Activated CD8-positive, alpha-beta T cell treated with anti-CD3 and anti-CD28 coated beads for 36 hours (primary cell): ENCODE data around the gene RSPH9. TPM values are rescaled to one million over a fixed set of nuclear protein-coding genes. Genes with fewer than 3 reads are reported as not detected.

Experiments used
- ATAC-seq: fragments of 200-7000 bp; cut with Tn5 transposase; one replicate; pipeline ENCODE4 v1.10.0; 2021; ENCODE audit warnings: mild to moderate bottlenecking, moderate library complexity
- CTCF ChIA-PET: fragments of 350-600 bp; sonication (Branson Sonifier 250); formaldehyde crosslinking; loops from one replicate; lab custom pipeline; 2021; ENCODE audit warnings: antibody characterized with exemption; lab: Charles Lee
- POLR2A ChIA-PET: fragments of 350-600 bp; sonication (Branson Sonifier 250); formaldehyde crosslinking; loops from one replicate; lab custom pipeline; 2021; ENCODE audit warnings: antibody characterized with exemption; lab: Charles Lee
- DNase-seq: peaks from one replicate; pipeline ENCODE4 v3.0.0-alpha.2; 2020
- H3K27ac Mint-ChIP-seq: one replicate; pipeline ENCODE4 v1.8.0; 2021; ENCODE audit warnings: mild to moderate bottlenecking, mixed read lengths
- H3K27me3 Mint-ChIP-seq: one replicate; pipeline ENCODE4 v1.8.0; 2021; ENCODE audit warnings: mixed read lengths
- H3K36me3 Mint-ChIP-seq: one replicate; pipeline ENCODE4 v1.8.0; 2021; ENCODE audit warnings: low read depth, mixed read lengths
- H3K4me1 Mint-ChIP-seq: one replicate; pipeline ENCODE4 v1.8.0; 2021; ENCODE audit warnings: low read depth, mixed read lengths
- H3K4me3 Mint-ChIP-seq: one replicate; pipeline ENCODE4 v1.8.0; 2021; ENCODE audit warnings: mild to moderate bottlenecking, moderate library complexity, mixed read lengths
- H3K9me3 Mint-ChIP-seq: one replicate; pipeline ENCODE4 v1.8.0; 2021; ENCODE audit warnings: mixed read lengths
- intact Hi-C: fragments of 100-400 bp; cut with micrococcal nuclease; formaldehyde crosslinking; loops from one replicate; pipeline ENCODE4 v1.10.0; 2022
- total RNA-seq, 2 experiments: library from RNA; stranded (reverse); gene quantifications; one replicate each; pipeline ENCODE4 v1.2.3, GENCODE V29; 2021
- TF ChIP-seq, protein P1 (sequence below): fragments of 200-600 bp; IDR thresholded peaks from one replicate; pipeline ENCODE4 v1.8.0; 2022; ENCODE audit warnings: antibody characterized with exemption, mild to moderate bottlenecking

RSPH9 gene
- total RNA-seq, 2 experiments from 2014 or later = 0.11 TPM; not detected in 1

DNA sequence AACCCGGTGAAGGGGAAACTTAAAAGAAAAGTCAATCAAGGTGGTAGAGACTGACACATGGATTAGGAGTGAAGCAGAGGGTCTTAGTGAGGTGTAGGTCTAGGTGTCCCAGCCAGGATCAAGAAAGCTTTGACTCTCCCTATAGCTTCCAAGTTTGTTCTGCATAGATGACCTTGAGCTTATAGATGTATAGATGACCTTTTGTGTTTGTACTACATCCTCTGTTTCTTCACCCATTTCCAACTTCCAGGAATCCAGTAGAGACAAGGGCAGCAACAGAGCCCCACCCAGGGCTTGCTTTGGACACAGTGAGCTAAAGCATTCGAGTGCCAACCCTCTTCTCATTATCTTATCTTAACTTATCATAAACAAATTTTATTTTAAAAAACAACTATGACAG is 44.6 kb downstream of the RSPH9 start:
- intact Hi-C loops = no loop called here
- peaks cover 29% of the 10 kb centered on the region for H3K4me1 Mint-ChIP-seq
- no peak for ATAC-seq
- ChIA-PET CTCF (interaction anchor here (1.0 to 5.9 kb wide), 3 partner anchors 21 to 390 kb away, joined by 3 to 68 read pairs (median 8); no protein-coding TSS in a partner anchor), POLR2A (interaction anchor here (1.1 to 1.6 kb wide), 3 partner anchors 18 to 36 kb away, joined by 3 to 4 read pairs (median 3); no protein-coding TSS in a partner anchor)
- H3K36me3 Mint-ChIP-seq = peaks cover 8% of the 10 kb centered on the region
- DNase-seq = no peak
- no peaks in the 10 kb centered on the region for H3K9me3 Mint-ChIP-seq
- no peak overlapping the region for H3K27ac Mint-ChIP-seq
- TF ChIP-seq, protein P1, sequence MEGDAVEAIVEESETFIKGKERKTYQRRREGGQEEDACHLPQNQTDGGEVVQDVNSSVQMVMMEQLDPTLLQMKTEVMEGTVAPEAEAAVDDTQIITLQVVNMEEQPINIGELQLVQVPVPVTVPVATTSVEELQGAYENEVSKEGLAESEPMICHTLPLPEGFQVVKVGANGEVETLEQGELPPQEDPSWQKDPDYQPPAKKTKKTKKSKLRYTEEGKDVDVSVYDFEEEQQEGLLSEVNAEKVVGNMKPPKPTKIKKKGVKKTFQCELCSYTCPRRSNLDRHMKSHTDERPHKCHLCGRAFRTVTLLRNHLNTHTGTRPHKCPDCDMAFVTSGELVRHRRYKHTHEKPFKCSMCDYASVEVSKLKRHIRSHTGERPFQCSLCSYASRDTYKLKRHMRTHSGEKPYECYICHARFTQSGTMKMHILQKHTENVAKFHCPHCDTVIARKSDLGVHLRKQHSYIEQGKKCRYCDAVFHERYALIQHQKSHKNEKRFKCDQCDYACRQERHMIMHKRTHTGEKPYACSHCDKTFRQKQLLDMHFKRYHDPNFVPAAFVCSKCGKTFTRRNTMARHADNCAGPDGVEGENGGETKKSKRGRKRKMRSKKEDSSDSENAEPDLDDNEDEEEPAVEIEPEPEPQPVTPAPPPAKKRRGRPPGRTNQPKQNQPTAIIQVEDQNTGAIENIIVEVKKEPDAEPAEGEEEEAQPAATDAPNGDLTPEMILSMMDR = no peak
- H3K27me3 Mint-ChIP-seq = peaks cover under 1% of the 10 kb centered on the region
- H3K4me3 Mint-ChIP-seq = no peak overlapping the region

DNA sequence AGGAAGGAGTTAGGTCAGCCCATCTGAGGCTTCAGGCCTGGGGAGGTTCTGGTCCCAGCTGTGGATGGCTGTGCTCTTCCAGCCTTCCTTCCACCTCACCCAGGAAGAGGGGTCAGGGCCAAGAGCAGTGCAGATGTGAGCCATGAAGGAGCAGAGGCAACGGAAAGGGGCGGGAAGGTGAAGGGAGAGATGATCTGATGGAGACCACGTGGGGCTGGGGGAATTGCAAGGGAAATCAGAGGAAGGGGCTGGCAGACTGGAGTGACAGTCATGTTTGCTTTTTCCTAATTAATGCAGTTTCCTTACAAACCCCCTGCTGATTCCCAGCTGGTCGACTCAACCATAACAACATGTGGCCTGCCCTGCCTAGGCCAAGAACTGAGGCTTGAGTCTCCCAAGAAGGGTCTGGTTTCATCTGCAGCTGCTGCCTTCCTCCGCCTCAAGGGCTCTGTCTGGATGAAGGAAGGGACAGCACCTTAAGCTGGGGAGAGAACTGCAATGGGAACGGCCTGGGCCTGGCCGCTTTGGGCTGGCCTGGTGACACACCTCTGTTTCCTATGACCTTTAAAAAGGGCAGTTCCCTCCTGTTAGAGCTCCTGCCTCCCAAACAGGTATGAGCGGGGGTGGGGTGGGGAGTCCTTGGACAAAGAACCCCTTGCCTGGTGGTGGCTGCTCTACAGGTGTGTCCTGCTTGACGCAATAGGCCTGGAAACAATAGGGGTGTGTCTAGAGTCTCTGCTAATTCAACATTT is 50.6 kb downstream of the RSPH9 start:
- ChIA-PET CTCF (interaction anchor here (1.0 to 2.1 kb wide), 5 partner anchors 9 to 79 kb away, joined by 3 to 7 read pairs (median 3); no protein-coding TSS in a partner anchor), POLR2A (no interaction called here)
- H3K27ac Mint-ChIP-seq = no peak overlapping the region
- no peaks in the 10 kb centered on the region for H3K36me3 Mint-ChIP-seq
- TF ChIP-seq, protein P1 = no peak
- peaks cover 11% of the 10 kb centered on the region for H3K27me3 Mint-ChIP-seq
- DNase-seq (no peak), ATAC-seq (no peak)
- intact Hi-C loops = no loop called here
- no peaks in the 10 kb centered on the region for H3K4me1 Mint-ChIP-seq
- H3K9me3 Mint-ChIP-seq = no peaks in the 10 kb centered on the region
- H3K4me3 Mint-ChIP-seq = no peak overlapping the region

DNA sequence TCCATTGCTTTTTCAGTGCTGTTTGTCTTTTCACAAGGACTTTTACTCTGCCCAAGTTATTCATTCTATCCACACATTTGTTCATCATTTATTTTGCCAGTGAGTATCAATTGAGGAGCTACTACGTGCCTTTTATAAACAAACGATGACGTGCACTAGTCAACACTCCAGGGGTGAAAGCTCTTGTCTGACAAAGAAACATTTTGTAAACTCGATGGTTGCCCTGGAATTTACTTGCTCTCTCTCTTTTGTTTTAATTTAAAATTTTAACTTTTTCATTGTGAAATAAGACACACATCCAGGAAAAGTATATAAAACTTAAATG is 51.1 kb downstream of the RSPH9 start:
- intact Hi-C loops = no loop called here

DNA sequence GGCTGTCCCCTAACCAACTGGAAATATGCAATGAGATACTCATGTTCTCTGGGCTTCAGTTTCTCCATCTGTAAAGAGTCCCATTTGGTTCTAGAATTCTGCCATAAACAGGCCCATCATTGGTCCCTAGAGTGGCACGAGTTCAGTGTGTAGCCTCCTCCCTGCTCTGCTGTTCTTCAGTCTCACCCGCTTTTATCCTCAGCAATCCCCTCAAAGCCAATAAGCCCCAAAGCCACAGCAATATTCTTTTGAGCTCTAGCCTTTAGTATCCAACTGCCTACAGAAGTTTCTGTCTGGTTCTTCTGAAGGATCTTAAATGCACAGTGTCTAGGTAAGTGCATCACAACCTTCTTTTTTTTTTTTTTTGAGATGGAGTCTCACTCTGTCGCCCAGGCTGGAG is 52.6 kb downstream of the RSPH9 start:
- Mint-ChIP-seq H3K4me3 (no peak overlapping the region), H3K4me1 (no peaks in the 10 kb centered on the region), H3K36me3 (no peaks in the 10 kb centered on the region), H3K9me3 (no peaks in the 10 kb centered on the region), H3K27ac (no peak overlapping the region), H3K27me3 (peaks cover 18% of the 10 kb centered on the region)
- intact Hi-C loops = no loop called here
- CTCF ChIA-PET = interaction anchor here (1.2 kb wide), 1 partner anchor 376 kb away, joined by 3 read pairs; no protein-coding TSS in a partner anchor
- no peak for ATAC-seq
- TF ChIP-seq, protein P1 = no peak
- POLR2A ChIA-PET = no interaction called here
- DNase-seq = no peak

More for the DNA sequence above, 51.1 kb downstream of the RSPH9 start:
- Mint-ChIP-seq H3K4me3 (no peak overlapping the region), H3K27ac (no peak overlapping the region), H3K27me3 (peaks cover 11% of the 10 kb centered on the region), H3K4me1 (no peaks in the 10 kb centered on the region), H3K36me3 (no peaks in the 10 kb centered on the region), H3K9me3 (no peaks in the 10 kb centered on the region)
- DNase-seq = no peak
- ChIA-PET POLR2A (no interaction called here), CTCF (interaction anchor here (1.0 to 2.1 kb wide), 3 partner anchors 9 to 29 kb away, joined by 3 to 7 read pairs (median 4); no protein-coding TSS in a partner anchor)
- TF ChIP-seq, protein P1 = no peak
- no peak for ATAC-seq

DNA sequence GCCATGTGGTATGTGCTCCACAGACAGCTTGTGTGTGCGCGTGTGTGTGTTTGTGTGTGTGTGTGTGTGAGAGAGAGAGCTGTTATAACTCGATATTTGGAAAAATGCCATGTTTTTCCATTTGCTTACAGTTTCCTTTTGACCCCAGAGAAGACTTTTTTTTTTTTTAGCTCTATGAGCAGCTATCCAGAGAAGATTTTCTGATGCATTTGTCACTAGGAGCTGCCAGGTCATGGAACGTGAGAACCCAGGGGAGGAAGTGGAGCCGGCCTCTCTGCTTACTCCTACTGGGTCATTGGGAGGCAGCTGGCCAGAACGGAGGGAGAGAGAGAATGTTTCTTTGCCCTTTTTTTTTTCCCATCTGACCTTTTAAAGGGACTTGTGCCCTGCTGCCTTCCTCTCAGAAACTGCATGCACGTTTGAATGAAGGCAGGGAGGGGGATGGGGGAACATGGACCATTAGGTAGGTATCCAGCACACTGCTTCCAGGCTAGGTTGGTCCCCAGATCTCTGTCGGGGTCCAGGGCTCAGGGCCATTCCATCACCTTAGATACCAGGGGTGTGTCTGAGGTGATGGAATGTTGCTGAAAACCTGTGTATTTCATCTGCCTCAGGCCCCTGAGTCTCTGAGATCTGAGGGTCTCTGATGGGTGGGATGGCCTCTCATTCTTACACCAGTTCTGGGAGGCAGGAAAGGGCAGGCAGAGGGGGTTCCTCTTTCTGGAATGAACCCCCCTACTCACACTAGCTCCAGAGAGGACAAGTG is 53.9 kb downstream of the RSPH9 start:
- Mint-ChIP-seq H3K36me3 (no peaks in the 10 kb centered on the region), H3K4me3 (no peak overlapping the region), H3K27ac (no peak overlapping the region), H3K9me3 (no peaks in the 10 kb centered on the region), H3K4me1 (no peaks in the 10 kb centered on the region), H3K27me3 (peaks cover 27% of the 10 kb centered on the region)
- no peak for DNase-seq
- ChIA-PET CTCF (no interaction called here), POLR2A (no interaction called here)
- TF ChIP-seq, protein P1 = no peak
- no peak for ATAC-seq
- intact Hi-C loops = no loop called here
